GM19240 (cell line): Measurements from ENCODE around the gene ATG7.
"Not testable (repeated sequence)": the region's sequence is repeated elsewhere in the genome, so short reads cannot be mapped to it uniquely, and the experiment has no call there.

ENCODE experiments used
- DNase-seq: peaks from one replicate; pipeline ENCODE4 v3.0.0; 2011; ENCODE audit warnings: low spot score; ENCODE audit not compliant: insufficient read length

ATG7 gene

DNA sequence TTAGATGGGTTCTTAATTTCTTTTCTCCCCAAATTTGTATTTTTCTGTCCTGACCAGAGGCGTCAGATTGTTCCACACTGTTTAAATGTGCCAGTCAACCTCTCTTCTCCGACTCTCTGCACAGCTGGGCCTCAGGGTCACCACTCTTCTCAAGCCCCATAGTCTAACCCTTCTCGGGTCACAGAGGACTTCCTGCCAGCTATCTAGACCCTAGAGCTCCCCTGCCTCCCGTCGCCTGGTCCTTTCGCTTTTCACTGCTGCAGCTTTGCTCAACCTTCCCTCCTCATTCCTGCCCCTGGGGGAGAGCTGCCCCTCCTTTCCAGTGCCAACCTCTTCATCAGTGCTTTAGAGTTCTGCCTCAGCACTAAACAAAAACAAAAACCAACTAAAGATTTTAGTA, 151.7 kb downstream of the ATG7 start:
- no peak for DNase-seq

DNA sequence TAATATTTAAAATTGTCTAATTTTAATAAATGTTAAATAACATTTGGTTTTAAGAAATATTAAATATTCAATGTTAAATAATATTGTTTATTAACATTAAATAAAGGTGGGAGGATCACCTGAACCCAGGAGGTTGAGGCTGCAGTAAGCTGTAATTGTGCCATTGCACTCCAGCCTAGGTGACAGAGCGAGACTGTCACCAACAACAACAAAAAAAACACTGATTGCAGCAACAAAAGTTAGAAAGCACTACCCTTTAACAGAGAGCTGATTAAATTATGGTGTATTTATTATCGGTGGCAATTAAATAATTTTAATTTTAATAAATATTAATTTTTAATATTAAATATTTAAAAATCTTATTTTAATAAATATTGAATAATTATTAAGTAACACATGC, 152.1 kb downstream of the ATG7 start:
- DNase-seq = no peak

DNA sequence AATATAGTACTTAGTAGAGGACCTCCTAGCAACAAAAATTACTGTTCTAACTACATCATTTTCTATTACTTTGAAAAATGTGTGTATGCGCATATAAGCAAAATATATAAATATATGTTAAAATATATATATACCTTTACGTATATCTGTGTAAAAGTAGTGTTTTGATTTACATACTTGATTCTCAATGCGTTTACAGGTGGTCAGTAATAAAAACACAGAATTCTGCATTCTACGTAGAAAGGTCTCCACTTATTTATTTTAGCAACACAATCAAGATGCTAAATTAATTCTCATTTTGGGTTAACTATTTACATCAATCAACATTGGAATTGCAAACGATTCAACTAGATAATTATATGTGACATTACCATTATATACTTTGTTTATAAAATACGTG, 158.0 kb downstream of the ATG7 start:
- no peak for DNase-seq

DNA sequence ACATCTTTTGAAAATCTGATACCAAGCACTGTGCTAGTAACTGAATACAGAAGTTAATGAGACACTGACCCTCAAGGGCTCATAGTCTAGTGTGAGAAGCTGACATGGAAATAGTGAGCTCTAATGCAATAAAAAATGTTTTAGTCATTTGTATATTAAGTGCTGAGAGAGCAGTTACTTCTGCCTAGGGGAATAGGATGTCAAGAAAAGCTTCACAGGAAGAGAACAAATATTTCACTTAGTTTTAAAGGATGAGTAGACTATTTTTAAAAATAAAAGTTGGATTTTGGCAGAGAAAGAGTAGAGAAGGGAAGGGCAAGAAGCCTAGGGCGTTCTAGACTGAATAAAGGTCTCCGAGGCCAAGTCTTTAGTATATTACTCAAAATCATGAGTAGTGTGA, 158.4 kb downstream of the ATG7 start:
- no peak for DNase-seq

DNA sequence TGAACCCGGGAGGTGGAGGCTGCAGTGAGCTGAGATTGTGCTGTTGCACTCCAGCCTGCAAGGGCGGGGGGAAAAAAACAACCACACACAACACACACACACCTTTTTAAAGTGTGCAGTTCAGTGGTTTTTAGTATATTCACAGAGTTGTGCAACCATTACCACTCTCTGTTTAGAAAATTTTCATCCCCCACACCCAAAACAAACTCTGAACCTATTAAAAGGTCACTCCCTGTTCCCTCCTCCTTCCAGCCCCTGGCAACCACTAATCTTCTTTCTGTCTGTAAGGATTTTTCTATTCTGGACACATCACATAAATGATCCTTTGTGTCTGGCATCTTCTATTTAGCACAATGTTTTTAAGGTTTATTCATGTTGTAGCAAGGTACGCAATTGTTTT, 159.1 kb downstream of the ATG7 start:
- DNase-seq = no peak

DNA sequence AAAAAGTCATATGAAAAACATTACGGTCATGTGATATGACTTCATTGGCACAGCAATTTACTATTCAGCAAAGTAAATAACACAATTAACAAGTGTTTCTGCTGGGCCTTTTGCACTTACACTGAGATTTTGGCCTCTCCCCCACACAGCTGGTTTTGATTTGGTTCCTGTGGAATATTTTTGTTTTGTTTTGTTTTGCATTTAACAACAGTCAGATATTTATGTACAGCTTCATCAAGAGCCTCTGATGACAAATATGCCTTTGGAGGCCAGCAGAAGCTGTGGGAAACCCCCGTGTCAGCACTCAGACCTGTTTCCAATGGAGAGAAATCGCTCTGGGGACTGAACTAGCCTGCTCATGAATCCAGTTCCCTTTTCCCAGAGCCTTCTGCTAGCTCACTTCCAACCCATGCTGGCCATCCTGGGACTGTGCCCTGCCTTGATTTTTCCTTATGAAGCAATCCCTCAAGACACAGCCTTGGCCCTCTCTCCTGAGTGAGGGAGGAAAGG, 161.9 kb downstream of the ATG7 start:
- DNase-seq = no peak

DNA sequence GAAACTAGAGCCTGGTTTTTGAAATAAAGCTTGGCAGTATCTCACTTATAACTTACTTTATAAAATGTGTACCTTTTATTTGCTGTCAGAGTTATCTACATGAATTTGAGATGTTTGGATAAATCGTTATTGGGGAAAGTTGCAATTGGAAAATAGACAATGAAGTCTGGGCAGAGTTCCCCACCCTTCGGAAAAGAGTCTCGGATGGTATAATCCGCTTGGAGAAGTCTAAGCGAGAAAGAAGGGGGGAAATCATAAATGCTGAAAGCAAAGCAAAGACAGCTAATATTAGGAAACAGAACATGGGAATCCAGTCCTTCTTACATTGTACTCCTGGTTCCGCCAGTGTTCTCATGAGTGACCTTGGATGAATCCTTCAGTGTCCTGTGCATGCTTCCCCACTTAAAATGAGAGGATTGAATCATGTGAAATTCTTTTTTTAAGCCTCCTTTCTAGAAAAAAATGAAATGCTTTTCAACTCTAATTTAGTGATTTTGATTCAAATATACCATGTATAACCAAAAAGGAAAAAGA, 162.4 kb downstream of the ATG7 start:
- DNase-seq = no peak

DNA sequence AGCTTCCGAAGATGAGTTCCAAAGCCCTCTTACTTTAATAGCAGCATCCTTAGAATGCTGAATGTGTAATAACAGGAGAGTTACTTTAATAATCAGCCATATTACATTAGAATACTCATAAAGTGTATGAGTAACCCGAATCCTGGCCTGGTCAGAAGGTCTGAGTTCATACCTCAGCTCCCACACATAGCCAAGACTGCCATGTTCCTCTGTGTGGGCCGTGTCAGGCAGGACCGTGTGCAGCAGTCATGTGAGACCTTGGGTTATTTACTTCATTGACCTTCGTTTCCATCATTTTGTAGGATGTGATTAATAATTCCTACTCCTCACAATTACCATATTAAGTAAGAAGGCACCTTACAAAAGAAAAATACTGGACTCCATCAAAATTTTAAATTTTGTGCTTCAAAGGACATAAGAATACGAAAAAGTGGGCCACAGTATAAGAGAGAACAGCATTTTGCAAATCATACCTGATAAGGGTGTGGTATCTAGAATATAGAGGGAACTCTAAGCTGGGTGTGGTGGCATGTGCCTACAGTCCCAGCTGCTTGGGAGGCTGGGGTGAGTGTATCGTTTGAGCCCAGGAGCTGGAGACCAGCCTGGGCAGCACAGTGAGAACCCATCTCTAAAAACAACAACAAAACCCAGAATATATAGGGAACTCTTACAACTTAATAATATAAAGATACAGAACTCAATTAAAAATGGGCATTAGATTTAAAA, 163.4 kb downstream of the ATG7 start:
- DNase-seq = no peak

DNA sequence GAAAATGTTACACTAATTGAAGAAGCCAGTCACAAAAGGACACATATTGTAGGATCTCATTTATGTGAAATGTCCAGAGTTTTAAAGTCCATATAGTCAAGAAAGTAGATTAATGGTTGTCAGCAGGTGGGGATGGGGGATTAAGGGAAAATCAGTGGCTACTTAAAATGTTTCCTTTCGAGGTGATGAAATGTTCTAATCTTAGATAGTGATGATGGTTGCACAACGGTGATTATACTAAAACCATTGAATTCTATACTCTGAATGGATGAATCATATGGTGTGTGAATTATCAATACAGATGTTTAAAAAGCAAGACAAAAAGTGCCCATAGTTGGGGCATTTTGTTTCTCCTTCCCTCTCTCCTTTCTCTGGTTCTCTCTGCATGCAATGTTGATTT, 164.6 kb downstream of the ATG7 start:
- DNase-seq = no peak

DNA sequence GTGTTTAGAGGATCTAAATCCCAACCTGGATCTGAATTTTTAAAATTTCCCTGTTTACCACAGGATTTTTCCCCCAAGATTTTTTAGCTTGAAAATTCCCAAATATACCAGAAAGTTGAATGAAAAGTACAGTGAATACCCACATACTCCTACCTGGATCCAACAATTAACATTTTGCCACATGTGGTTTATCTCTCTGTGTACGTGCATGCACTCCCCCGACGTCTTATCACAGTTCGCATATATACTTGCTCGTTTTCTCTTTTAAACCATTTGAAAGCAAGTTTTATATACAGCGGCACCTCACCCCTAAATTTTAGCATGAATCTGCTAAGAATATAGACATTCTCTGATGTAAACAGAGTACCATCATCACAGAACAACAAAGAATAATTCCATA, 165.3 kb downstream of the ATG7 start:
- no peak for DNase-seq

DNA sequence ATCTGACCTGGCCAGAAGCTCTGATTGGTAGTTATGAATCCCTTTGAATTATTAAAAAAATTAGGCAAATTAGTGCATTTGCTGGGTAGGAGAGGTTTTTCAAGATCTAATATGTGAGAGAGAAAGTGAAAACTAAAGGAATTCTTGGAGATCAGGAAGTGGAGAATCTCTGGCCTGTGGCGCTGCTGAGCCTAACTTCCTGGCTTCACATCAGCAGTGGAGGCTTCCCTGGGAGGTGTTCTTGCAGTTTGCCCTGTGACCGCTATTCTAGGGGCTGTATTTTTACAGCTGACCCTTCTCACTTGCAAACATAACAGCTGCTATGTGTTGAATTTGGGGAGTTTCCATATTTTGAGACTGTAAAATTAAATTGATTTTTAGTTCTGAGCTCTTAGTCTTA, 166.4 kb downstream of the ATG7 start:
- no peak for DNase-seq

DNA sequence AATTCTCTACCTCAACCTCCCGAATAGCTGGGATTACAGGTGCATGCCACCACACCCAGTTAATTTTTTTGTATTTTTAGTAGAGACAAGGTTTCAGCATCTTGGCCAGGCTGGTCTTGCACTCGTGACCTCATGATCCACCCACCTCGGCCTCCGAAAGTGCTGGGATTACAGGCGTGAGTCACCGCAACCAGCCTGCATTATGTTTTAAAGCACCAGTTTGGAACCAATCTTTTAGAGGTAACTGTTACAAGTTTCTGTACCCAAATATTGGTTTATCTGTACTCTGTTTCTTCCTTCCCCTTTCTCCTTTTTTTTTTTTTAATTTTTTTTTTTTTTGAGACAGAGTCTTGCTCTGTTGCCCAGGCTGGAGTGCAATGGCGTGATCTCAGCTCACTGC, 169.1 kb downstream of the ATG7 start:
- not testable (repeated sequence) for DNase-seq

DNA sequence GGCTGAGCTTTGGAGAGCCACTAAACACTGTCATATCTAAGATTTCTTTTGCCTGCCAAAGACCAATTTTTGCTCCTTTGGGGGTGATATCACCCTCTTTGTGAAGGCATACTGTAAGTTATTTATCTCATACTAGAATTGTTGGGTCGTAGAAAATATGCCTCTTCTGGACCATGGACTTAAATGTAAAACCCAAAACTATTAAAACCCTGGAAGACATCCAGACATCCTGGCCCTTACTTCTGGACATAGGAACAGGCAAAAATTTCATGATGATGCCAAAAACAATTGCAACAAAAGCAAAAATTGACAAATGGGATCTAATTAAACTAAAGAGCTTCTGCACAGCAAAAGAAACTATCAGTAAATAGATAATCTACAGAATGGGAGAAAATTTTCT, 172.2 kb downstream of the ATG7 start:
- no peak for DNase-seq

DNA sequence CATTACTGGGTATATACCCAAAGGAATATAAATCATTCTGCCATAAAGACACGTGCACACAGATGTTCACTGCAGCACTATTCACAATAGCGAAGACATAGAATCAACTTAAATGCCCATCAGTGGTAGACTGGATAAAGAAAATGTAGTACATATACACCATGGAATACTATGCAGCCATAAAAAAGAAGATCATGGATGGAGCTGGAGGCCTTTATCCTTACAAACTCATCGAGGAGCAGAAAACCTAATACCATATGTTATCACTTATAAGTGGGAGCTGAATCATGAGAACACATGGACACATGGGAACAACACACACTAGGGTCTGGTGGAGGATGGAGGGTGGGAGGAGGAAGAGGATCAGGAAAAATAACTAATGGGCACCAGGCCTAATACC, 173.0 kb downstream of the ATG7 start:
- not testable (repeated sequence) for DNase-seq

DNA sequence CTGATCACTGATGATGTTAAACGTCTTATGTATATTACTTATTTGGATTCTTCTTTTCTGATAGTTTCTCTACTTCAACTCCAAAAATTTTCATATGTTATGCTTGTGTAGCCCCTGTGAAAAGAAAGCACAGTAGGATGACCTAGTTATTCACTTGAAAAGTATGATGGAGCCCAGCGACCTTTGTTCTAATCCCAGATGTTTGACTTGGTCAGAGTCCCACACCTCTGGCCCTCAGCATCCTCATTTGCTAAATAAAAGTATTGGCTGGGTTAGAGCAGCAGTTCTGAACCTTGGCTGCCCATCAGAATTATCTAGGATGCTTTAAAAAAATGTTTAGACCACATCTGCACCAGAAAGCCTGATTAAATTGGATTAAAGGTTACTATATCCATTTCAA, 173.7 kb downstream of the ATG7 start:
- DNase-seq = no peak

DNA sequence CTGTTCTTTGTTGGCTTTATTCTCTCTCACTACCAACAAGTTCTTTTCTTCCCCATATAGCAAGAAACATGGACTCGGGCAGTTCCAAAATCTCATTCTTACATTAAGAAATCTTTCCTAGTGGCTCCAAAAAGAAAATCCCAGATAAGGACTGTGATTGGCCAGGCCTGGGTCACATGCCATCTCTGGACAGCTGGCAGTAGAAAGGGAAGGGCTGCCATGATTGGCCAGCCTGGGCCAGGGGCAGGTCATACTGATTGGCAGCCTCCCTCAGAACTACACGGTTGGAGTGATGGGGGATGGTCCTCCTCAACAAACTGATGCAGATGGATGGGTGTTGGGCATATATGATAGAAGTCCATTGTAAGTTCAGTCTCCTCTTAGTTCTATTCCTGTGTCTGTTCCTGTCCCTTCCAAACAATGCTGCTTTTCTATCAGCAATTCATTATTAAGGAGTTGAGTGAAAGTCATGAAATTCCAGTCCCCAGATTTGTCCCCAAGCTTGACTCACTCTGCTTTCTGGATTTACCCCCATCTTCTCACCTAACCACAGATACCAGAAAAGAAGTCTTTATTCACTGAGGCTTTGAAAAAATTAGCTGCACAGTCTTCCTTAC, 175.5 kb downstream of the ATG7 start:
- no peak for DNase-seq

DNA sequence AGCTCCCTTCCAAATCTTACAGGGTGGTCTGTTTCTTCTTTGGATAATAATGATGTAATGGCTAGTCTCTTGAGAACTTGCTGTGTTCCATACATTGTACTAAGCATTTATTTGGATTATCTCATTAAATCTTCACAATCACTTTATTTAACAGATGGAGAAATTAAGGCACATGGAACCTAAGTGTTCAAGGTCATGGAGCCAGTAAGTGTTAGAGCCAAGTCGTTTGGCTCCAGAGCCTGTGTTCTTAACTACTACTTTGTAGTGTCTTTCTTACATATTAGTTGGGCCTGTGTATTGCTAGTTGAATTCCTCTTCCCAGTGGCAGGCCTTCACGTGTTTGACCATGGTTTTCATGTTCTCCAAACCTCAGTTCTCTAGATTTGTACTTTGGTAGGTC, 177.8 kb downstream of the ATG7 start:
- no peak for DNase-seq

DNA sequence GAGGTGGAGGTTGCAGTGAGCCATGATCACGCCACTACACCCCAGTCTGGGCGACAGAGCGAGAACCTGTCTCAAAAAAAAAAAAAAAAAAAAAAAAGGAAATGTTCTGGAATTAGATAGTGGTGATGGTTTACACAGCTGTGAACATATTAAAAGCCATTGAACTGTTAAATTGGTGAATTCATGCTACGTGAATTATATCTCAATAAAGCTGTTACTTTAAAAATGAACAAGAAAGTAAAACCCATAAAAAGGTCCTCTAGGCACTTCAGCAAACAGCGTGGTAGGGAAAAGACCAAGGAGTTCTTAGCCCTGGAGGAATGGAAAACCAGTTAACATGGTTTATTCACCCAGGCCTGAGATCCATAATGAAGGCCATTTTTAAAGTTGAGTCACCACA, 180.1 kb downstream of the ATG7 start:
- no peak for DNase-seq

DNA sequence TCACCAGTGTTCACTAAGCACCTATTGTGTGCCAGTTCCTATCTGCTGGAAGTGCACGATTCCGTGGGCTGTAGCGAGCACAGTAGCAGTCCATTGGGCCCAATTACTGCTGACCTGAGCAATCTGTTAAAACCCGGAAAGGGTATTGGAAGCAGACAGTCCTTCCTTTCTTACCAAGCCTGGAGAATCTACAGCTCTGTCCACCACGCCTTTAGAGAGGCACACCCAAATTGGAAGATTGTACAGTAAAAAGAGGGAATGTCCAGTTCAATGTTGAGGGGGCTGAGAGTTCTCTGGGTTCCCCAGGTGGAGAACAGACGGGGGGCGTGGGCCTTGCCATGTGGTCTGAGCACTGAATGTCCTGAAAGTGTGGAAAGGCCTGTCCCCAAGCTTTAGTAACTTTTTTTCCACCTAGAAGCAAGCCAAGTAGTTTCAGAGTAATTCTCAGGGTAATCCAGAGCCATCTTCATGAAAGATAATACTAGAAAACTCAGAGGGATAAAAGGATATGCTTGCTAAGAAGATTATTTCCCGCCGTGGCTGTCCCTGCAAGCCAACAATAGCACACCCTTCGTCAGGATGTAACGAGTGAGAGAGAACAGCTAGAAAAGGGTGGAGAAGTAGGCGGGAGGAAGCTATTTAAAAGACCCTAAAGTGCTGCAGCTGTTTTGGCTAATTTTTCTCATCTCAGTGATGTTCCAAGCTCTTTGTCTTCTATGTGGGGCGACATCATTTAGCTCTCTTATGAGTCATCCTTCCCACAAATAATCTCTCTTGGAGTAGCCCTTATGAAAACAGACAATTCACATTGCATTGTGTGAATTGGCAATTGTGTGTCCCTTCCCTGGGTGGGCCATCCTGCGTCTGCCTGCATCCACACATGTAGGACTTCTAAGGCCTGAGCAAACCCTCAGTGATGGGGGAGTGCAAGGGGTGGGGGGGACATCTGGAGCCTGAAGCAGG, 181.0 kb downstream of the ATG7 start:
- no peak for DNase-seq

DNA sequence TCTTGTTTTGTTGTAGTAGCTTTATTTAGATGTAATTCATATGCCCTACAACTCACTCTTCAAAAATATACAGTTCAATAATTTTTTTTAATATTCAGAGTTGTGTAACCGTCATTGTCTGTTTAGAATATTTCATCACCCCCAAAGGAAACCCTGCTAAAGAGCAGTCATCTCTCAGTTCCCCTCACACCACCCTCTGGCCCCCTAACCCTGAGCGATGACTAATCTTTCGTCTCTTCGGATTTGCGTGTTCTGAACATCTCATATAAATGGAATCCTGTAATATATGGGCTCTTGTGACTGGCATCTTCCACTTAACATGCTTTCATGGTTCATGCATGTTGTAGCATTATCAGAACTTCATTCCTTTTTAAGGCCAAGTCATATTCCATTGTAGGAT, 183.8 kb downstream of the ATG7 start:
- DNase-seq = no peak

DNA sequence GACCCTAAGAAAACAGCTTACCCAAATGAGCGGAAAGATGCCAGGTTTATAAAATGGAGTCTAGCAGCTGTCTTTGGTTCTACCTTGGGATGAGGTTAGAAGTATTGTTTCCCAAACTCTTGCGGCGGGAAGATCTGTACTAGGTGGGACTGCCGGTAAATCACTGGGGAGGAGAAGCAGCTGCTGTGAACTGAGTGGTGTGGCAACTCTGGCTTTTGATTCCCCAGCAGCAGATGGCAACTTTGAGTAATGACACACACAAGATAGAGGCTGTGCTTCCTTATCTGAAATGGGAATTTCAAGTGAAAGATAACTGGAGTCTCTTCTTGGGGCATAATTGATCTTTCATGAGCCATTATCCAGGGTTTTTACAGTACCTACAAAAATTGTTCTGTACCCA, 184.9 kb downstream of the ATG7 start:
- no peak for DNase-seq
